Hematopoietic multipotent progenitor cell (in vitro differentiated cells): ENCODE results near the gene DPYSL3. TPM values are rescaled to one million over a fixed set of nuclear protein-coding genes. Genes with fewer than 3 reads are reported as not detected.
"Not testable (repeated sequence)": the region's sequence is repeated elsewhere in the genome, so short reads cannot be mapped to it uniquely, and the experiment has no call there.

Experiments
- DNase-seq, 3 donors: peaks; one replicate each; pipeline ENCODE4 v3.0.0-alpha.2; 2011 to 2015; ENCODE audit warnings: low read depth in 2 of 3, low spot score in 2 of 3
- total RNA-seq: library from RNA; depleted of rRNA; stranded (reverse); fragments of >200 nt; gene quantifications from one replicate; pipeline ENCODE4 v1.2.3, GENCODE V29; 2012

The DPYSL3 gene
- total RNA-seq, 1 donor: 45.2 TPM

DNA sequence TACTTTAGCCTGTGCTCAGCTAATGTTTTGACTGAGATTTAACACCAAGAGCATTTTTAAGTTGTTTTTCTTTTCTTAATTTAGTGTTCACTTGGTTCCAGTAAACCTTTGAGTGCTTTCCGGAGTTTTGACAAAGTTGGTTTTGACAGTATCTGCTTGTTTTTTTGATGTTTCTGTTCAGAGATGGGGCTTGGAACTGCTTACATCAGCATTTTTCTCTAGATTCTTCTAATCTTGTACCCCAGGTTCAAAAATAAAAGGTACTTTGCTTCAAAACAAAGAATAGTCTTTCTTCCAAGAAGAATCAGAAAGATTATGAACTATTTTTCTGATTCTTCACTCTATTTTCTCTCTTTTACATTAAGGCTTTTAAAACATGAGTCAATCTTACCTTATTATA is 132.2 kb downstream of the DPYSL3 start:
- DNase-seq: no peak

DNA sequence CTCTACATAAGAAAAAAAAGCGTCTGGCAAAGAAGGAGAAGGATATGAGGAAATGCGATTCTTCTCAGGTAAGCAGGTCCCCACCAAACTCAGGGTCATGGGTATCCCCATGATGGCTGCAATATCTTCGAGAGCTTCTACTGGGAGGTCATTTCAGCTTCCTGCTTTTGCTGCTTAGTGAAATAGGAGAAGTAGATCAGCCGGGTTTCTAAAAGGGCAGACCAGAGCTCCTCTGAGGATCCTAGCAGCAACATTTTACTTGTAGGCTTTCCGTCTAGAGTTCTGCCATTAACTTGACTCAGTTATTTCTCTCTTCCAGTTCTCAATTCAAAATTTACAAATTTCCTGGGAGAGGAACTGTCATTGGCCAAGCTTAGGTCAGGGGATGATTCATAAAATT is 134.7 kb downstream of the DPYSL3 start:
- DNase-seq: no peak

DNA sequence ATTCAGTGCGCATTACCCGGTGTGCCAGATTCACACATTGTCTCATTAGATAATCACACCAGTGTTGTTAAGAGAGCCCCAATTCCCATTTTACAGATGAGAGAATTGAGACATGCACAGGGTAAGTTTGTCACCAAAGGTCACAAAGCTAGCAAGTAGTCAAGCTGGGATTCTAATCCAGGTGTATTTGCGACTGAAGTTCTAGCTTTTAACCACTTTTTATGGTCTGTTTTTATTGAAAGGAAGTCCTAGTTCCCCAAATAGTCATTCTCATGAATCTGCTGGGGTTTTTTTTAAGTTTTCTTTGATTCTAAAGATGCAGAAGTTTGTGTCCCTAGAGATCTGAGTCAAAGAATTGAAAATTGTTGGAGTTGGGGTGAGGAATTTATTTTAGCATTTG is 136.5 kb downstream of the DPYSL3 start:
- DNase-seq: no peak

DNA sequence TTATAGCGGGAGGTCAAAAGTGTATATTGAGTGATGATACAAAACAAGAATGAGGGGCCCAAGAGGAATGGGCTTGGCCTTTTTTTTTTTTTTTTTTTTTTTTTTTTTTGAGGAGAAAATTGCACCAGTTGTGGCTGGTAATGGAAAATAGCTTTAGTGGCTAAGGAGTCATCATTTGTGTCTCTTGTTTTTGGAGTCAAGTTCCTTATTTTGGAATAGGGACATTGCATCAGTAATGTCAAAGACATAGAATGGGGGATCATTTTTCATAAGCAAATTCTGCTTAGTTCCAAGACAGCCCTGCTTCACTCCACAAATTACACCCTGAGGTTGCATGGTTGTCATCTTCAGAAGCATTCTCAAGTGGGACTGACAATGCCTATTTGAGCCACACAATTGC is 137.7 kb downstream of the DPYSL3 start:
- no peak for DNase-seq

DNA sequence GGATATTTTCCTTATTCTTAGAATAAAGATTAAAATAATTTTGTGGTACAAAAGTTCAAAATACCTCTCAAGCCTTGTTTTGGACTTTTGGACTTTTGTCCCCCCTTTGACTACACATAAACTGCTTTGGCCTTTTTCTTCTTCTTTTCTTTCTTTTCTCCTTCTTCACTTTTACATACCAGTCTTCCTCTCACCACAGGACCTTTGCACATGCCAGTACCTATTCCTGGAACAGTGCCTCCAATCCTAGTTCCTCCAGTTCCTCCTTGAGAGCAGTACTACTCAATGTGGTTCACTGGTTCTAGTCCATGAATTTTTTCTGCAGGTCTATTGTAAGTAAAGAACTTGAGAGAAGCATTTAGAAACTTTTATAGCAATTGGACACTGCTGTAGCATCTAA is 138.6 kb downstream of the DPYSL3 start:
- no peak for DNase-seq

DNA sequence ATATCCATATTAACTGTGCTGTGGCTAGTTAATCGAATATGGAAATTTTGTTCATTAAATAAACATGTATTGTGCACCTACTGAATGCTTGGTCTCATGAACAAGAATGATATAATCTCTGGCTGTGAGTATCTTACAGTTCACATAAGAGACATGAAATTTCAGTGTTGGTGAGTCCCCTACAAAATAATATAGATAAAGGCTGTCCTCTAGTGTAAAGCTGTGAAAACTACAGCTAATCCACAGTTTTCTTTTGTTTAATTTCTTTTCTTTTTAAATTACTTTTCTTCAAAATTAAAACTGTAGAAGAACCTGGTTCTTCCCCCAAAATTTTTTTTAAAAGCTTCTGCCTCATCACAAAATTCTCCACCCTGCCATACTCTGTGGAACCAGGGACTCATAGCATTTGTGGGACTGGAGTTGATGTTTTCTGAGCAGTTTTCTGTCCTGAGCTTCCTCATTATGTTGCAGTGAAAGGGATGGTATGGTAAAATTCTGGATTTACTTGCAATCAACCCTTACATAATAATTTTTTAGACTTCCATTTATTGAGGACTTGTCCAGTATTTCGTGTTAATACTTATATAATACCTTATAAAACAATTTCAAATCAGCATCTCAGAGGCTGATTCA is 140.0 kb downstream of the DPYSL3 start:
- peak in 1 of 3 donors; percentile 20 for DNase-seq

DNA sequence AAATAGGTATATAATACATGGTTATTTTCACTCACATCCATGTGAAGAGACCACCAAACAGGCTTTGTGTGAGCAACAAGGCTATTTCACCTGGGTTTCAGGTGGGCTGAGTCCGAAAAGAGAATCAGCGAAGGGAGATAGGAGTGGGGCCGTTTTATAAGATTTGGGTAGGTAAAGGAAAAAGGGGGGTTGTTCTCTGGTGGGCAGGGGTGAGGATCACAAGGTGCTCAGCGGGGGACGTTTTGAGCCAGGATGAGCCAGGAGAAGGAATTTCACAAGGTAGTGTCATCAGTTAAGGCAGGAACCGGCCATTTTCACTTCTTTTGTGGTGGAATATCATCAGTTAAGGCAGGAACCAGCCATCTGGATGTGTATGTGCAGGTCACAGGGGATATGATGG is 142.5 kb downstream of the DPYSL3 start:
- DNase-seq: not testable (repeated sequence)

DNA sequence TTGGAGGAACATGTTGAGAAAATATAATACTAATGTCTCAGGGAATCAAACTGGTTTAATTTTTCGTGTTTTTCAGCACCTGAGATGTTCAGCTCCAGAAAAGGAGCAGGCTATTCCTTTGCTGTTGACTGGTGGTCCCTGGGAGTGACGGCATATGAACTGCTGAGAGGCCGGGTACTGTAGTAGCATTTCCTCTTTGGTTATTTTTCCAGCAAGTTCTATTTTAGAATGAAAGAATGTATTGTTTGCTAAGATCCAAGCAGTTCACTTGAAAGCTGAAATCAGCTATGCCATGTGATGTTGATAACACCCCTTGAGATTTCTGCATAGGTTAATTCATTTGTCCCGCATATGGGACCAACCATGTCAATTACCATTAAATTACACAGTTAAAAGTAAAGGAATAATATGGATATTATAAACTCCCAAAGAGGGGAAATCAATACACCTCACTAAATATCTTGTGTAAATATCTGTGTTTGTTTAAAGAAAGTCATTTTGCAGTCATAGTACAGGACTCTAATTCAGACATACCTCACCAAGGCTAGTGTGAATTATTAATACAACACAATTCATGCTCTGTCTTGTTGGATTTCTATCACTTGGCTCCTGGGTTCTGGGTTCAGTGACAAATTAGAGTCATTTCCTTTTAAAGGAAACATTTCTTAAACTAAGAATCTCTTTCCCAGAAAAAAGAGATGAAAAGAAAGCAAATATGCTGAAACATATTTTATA is 148.3 kb downstream of the DPYSL3 start:
- no peak for DNase-seq

DNA sequence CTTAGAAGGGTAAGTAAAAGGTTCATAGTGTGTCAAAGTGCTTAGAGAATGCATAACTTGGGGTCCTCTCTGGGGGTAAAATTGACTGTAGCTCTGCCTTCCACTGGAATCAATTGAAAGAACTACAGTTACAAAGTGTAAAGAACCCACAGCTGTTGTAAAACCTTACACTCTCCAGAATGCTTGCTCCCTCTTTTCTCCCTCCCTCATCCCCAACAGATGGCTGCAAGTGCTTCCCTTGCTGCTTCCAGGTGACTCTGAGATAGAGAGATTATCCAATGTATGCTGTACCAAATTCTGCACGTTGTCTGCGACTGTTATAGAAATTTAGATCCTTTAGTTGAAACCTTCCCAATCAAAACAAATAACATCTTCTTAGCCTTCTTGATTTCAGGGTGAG is 149.1 kb downstream of the DPYSL3 start:
- no peak for DNase-seq

DNA sequence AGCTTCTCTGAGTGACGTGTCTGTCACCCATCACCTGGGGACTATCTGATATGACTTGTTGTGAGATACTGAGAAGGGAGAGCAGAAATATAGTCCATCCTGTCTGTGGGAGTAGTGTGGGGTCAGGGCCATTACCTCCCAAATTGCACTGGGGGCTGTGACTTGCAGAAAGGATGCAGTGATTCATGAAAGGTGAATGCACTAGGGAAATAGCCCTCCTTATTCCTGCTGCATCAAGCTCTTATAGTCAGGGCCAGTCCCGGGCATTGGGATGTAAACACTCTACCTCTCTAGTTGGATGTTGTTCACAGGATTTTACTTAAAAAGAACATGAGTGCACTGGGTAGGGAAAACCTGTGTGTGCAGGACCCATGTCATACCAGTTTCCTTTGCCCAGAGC is 150.3 kb downstream of the DPYSL3 start:
- no peak for DNase-seq

DNA sequence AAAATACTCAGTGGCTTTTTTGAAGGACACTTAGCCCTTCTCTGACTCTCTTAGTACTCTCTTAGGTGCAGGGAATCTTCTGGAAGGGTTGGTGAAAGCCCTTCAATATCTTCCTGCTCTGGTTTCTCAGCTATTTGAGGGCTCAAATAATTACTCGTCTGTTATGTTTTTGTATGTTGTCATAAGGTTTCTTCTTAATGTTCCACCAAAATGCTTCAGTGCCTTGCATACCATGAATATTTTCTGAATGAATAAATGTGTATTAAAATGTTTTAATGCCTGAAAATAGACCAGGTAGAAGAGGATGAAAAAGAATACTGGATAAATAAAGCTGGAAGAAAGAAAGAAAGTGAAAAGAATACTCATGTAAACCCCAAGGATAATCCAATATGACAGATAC is 150.8 kb downstream of the DPYSL3 start:
- DNase-seq: no peak

DNA sequence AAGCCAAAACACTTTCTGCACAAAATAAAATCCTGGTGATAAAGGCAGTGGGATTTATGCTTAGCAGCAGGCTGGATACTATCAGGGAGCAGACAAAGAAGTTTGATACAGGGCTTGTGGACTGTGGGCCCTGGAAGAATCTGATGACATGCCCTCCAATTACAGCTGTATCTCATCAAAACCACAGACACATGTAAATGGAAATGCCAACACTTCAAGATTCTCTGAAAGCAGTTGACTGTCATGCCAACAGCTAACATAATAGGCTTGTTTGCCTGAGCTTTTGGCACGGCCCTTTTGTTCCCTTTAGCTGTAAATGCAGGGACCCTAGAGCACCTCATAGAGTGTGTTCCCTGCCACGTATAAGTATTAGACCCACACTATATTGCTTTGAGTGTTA is 160.6 kb downstream of the DPYSL3 start:
- no peak for DNase-seq

DNA sequence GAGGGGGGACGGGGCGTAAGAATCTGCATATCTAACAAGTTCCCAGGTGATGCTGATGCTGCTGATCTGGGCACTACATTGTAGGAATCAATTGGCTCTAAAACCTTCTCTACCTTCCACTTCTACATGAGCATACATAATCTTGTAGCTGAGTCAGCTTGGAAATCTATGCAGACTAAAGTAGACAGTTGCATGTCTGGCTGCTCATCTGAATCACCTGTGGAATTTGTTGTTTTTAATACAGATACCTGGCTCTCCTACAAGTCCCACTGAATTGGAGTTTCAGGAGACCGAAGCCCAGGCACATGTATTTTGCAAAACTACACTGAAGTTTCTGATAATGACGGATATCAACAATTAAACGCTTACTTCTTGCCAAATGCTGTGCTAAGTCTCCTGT is 161.4 kb downstream of the DPYSL3 start:
- no peak for DNase-seq

DNA sequence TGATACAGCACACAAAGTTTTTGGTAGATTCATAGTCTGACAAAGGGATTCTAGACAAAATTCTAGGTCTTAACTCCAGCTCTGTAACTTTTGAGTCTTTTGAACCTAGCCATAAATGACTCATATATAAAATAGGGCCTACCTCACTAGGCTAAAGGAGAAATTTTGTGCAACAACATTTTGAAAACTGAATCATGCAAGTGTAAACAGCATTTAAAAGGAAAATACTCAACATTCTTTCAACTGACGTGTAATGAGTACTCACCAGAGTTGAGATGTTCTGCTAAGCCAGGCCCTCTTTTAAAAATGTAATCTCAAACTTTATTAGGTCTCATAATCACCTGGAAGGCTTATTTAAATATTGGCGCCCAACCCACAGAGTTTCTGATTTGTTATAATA is 161.8 kb downstream of the DPYSL3 start:
- DNase-seq: no peak

DNA sequence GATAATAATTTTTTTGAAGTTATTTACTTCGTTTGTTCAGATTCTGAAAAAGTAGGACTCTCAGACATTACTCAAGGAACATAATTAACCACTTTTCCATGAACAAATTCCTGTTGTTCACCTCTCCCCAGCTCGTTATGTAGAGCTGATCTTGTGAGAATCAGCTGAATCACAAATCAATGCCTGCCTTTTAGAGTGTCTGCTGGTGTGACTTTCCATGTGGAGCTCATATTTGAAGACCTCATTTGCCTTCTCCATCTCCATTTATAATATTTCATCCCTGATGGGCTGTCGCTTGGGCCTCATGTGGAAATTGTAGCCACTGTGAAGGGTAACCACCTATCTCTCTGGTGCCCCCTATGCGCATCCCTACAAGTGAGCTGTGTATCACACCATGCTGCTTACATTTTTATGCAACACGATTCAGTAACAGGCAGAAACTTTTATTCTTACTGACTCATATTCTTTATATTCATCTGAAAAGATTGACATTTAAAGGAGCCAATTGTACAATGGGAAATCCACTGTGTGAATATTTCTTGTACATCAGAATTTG is 163.8 kb downstream of the DPYSL3 start:
- DNase-seq: no peak

DNA sequence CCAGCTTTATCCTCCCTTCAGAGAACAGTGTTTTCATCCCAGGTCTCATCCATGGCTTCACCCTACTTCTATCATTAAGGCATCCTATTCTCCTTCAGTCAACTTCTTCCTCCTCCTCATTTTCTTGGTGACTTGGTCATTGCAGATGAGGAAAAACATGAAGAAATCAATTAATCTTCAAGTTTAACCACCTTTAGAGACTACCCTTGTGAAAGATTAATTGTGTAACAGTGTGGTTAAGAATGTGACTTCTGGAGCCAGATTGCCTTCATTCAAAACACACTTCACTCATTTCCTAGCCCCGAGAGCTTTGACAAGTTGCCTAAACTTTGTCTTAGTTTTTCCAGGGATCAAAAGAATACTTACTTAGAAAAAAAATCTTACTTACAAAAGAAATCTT is 165.0 kb downstream of the DPYSL3 start:
- no peak for DNase-seq

DNA sequence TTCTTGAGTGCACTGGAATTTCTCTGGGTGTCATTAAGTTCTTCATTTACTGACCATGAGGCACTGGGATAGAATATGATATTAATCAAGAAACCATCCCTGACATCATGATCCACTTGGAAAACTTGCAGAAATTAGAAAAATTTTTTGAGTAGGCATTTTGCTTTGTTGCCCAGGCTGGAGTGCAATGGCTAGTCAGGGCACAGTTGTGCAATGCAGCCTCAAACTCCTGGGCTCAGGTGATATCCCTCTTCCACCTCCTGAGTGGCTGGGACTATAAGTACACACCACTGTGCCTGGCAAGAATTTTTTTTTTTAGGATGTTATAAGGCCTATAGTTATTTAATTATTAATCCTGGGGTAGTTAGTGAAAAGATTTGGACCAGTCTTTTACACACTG is 168.5 kb downstream of the DPYSL3 start:
- DNase-seq: no peak

DNA sequence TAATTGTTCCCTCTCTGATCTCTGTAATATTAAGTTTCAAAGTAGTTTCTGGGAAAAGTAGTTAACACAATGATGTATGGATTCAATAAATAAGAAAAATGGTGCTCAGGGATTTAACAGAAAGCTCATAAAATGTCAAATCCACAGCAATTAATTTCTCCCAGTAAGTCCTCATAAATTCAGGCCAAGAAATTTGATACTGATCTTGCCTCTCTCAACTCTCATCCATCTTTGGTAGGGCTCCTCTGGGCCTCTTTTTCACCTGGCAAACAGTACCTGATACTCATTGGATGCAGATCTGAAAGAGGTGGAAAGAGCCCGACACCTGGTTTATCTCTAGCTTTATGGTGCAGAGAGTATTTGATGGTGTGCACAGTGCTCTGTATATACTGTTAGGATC is 168.9 kb downstream of the DPYSL3 start:
- DNase-seq: no peak
